ENCODE data around the gene NFIA. TPM values are rescaled to one million over a fixed set of nuclear protein-coding genes. Genes with fewer than 3 reads are reported as not detected.

Gene NFIA
- total RNA-seq, 6 donors from 2014 or later: 33.5 to 94.3 (median 44.9) TPM

- 69 to 76% methylated on average over 3 of the region's 3 CpGs for WGBS, 2 donors
- no peak for ATAC-seq (ENCODE audit: low FRiP score in 2 of 2)
- H3K9me3 ChIP-seq: no peaks in the 10 kb centered on the region
- H3K4me1 ChIP-seq: peaks cover 0 to 6% (median 1%) of the 10 kb centered on the region in 4 donors
- no peak overlapping the region for H3K4me3 ChIP-seq
- H3K27ac ChIP-seq: no peak overlapping the region
- TF ChIP-seq EP300 (IDR thresholded peaks at IDR 0.05) (no peak), POLR2AphosphoS5 (IDR thresholded peaks at IDR 0.05) (no peak), CTCF (IDR thresholded peaks at IDR 0.05) (no peak), POLR2A (IDR thresholded peaks at IDR 0.05) (no peak)
- DNase-seq: no peak
- H3K36me3 ChIP-seq: peaks cover 0 to 4% (median 2%) of the 10 kb centered on the region in 4 donors
- no peaks in the 10 kb centered on the region for H3K27me3 ChIP-seq
These were observed 270.6 kb downstream of the NFIA start for GRCh38 chr1:61352845-61353435.

GRCh38 chr1:61353797-61354406 lies 271.5 kb downstream of the NFIA start:
- H3K27me3 ChIP-seq: no peaks in the 10 kb centered on the region
- H3K36me3 ChIP-seq: peaks cover 0 to 6% (median 2%) of the 10 kb centered on the region in 4 donors
- no peak overlapping the region for H3K27ac ChIP-seq
- no peaks in the 10 kb centered on the region for H3K9me3 ChIP-seq
- H3K4me1 ChIP-seq: peaks cover 0 to 6% (median 1%) of the 10 kb centered on the region in 4 donors
- DNase-seq: no peak
- H3K4me3 ChIP-seq: no peak overlapping the region
- TF ChIP-seq POLR2AphosphoS5 (IDR thresholded peaks at IDR 0.05) (no peak), CTCF (IDR thresholded peaks at IDR 0.05) (no peak), EP300 (IDR thresholded peaks at IDR 0.05) (no peak), POLR2A (IDR thresholded peaks at IDR 0.05) (no peak)
- 69% methylated on average over 4 of the region's 4 CpGs for WGBS, 2 donors
- no peak for ATAC-seq (ENCODE audit: low FRiP score in 2 of 2)

GRCh38 chr1:61356016-61356415 lies 273.7 kb downstream of the NFIA start:
- Histone ChIP-seq H3K9me3 (no peaks in the 10 kb centered on the region), H3K27me3 (no peaks in the 10 kb centered on the region), H3K27ac (no peak overlapping the region), H3K36me3 (peaks cover 0 to 20% (median 7%) of the 10 kb centered on the region in 4 donors), H3K4me3 (no peak overlapping the region), H3K4me1 (peaks cover 0 to 6% (median 1%) of the 10 kb centered on the region in 4 donors)
- ATAC-seq (ENCODE audit: low FRiP score in 2 of 2) (no peak), DNase-seq (no peak)
- no peak for TF ChIP-seq CTCF (IDR thresholded peaks at IDR 0.05)
- TF ChIP-seq EP300 (IDR thresholded peaks at IDR 0.05): no peak
- TF ChIP-seq POLR2AphosphoS5 (IDR thresholded peaks at IDR 0.05): no peak
- no peak for TF ChIP-seq POLR2A (IDR thresholded peaks at IDR 0.05)

- DNase-seq (no peak), ATAC-seq (ENCODE audit: low FRiP score in 2 of 2) (no peak)
- TF ChIP-seq POLR2AphosphoS5 (IDR thresholded peaks at IDR 0.05) (no peak), CTCF (IDR thresholded peaks at IDR 0.05) (no peak), POLR2A (IDR thresholded peaks at IDR 0.05) (no peak), EP300 (IDR thresholded peaks at IDR 0.05) (no peak)
- H3K9me3 ChIP-seq: no peaks in the 10 kb centered on the region
- H3K36me3 ChIP-seq: peaks cover 0 to 20% (median 7%) of the 10 kb centered on the region in 4 donors
- H3K4me1 ChIP-seq: peaks cover 0 to 6% (median 1%) of the 10 kb centered on the region in 4 donors
- WGBS, 2 donors: 72 to 84% methylated on average over 5 of the region's 5 CpGs
- H3K4me3 ChIP-seq: no peak overlapping the region
- H3K27me3 ChIP-seq: no peaks in the 10 kb centered on the region
- no peak overlapping the region for H3K27ac ChIP-seq
These were observed 274.6 kb downstream of the NFIA start for GRCh38 chr1:61356995-61357394.

All from upper lobe of left lung (tissue), 6 donors.